ENCODE measurements around the gene ZNF423. TPM values are rescaled to one million over a fixed set of nuclear protein-coding genes. Genes with fewer than 3 reads are reported as not detected.

The ZNF423 gene
- total and polyA plus RNA-seq, 4 donors, result 1.1 to 14.8 (median 3.3) TPM

GRCh38 chr16:49515861-49516260 lies 340.1 kb downstream of the ZNF423 start:
- Histone ChIP-seq H3K36me3 (ENCODE audit: control insufficient read depth in 4 of 4, insufficient read depth in 4 of 4, low read length in 4 of 4) (peaks cover 0 to 6% (median 0%) of the 10 kb centered on the region in 4 donors), H3K4me3 (no peak overlapping the region), H3K27ac (ENCODE audit: low read depth in 1 of 2, low read length in 1 of 2) (no peak overlapping the region), H3K9ac (ENCODE audit: insufficient read depth in 1 of 2, low read length in 2 of 2) (no peak overlapping the region), H3K9me3 (ENCODE audit: control insufficient read depth in 4 of 4, insufficient read depth in 3 of 4, low read length in 3 of 4) (no peaks in the 10 kb centered on the region), H3K27me3 (ENCODE audit: control insufficient read depth in 3 of 3, insufficient read depth in 3 of 3, low read length in 2 of 3) (no peaks in the 10 kb centered on the region), H3K4me1 (ENCODE audit: control insufficient read depth in 5 of 5, insufficient read depth in 5 of 5, low read length in 5 of 5) (no peaks in the 10 kb centered on the region)
- WGBS, 2 donors, result 94 to 95% methylated on average over 12 of the region's 12 CpGs
- no peak for TF ChIP-seq CTCF (IDR thresholded peaks at IDR 0.05; ENCODE audit: control extremely low read depth, extremely low read depth)
- DNase-seq (no peak), ATAC-seq (ENCODE audit: insufficient read depth, low FRiP score) (no peak)

- Histone ChIP-seq H3K36me3 (ENCODE audit: control insufficient read depth in 4 of 4, insufficient read depth in 4 of 4, low read length in 4 of 4) (peaks cover 0 to 6% (median 2%) of the 10 kb centered on the region in 4 donors), H3K27me3 (ENCODE audit: control insufficient read depth in 3 of 3, insufficient read depth in 3 of 3, low read length in 2 of 3) (no peaks in the 10 kb centered on the region), H3K9ac (ENCODE audit: insufficient read depth in 1 of 2, low read length in 2 of 2) (no peak overlapping the region), H3K9me3 (ENCODE audit: control insufficient read depth in 4 of 4, insufficient read depth in 3 of 4, low read length in 3 of 4) (no peaks in the 10 kb centered on the region), H3K27ac (ENCODE audit: low read depth in 1 of 2, low read length in 1 of 2) (no peak overlapping the region), H3K4me1 (ENCODE audit: control insufficient read depth in 5 of 5, insufficient read depth in 5 of 5, low read length in 5 of 5) (no peaks in the 10 kb centered on the region), H3K4me3 (no peak overlapping the region)
- DNase-seq (no peak), ATAC-seq (ENCODE audit: insufficient read depth, low FRiP score) (no peak)
- no peak for TF ChIP-seq CTCF (IDR thresholded peaks at IDR 0.05; ENCODE audit: control extremely low read depth, extremely low read depth)
- 94 to 95% methylated on average over 11 of the region's 11 CpGs for WGBS, 2 donors
Measured at GRCh38 chr16:49515016-49515565, 340.8 kb downstream of the ZNF423 start.

- Histone ChIP-seq H3K36me3 (ENCODE audit: control insufficient read depth in 4 of 4, insufficient read depth in 4 of 4, low read length in 4 of 4) (peaks cover 0 to 11% (median 2%) of the 10 kb centered on the region in 4 donors), H3K27me3 (ENCODE audit: control insufficient read depth in 3 of 3, insufficient read depth in 3 of 3, low read length in 2 of 3) (no peaks in the 10 kb centered on the region), H3K9ac (ENCODE audit: insufficient read depth in 1 of 2, low read length in 2 of 2) (no peak overlapping the region), H3K27ac (ENCODE audit: low read depth in 1 of 2, low read length in 1 of 2) (no peak overlapping the region), H3K9me3 (ENCODE audit: control insufficient read depth in 4 of 4, insufficient read depth in 3 of 4, low read length in 3 of 4) (no peaks in the 10 kb centered on the region), H3K4me1 (ENCODE audit: control insufficient read depth in 5 of 5, insufficient read depth in 5 of 5, low read length in 5 of 5) (no peaks in the 10 kb centered on the region), H3K4me3 (no peak overlapping the region)
- ATAC-seq (ENCODE audit: insufficient read depth, low FRiP score) (no peak), DNase-seq (no peak)
- WGBS, 2 donors, result 91 to 95% methylated on average over 24 of the region's 24 CpGs
- no peak for TF ChIP-seq CTCF (IDR thresholded peaks at IDR 0.05; ENCODE audit: control extremely low read depth, extremely low read depth)
Measured at GRCh38 chr16:49514073-49514980, 341.6 kb downstream of the ZNF423 start.

All from lung (tissue), 12 donors.